Ishikawa (cell line): ENCODE data around the gene ZNF555.

Experiments used
- NFIC ChIP-seq: IDR thresholded peaks from 2 replicates; pipeline ENCODE4 v1.6.1; 2012
- REST ChIP-seq: IDR thresholded peaks from 2 replicates; pipeline ENCODE4 v1.6.1; 2012; ENCODE audit warnings: low read depth, mild to moderate bottlenecking
- ZBTB7A ChIP-seq: IDR thresholded peaks from 2 replicates; pipeline ENCODE4 v1.6.1; 2012; ENCODE audit warnings: low read depth
- TF ChIP-seq, protein P1 (sequence below): IDR thresholded peaks from 2 replicates; pipeline ENCODE4 v1.6.1; 2012

GRCh38 chr19:2810141-2811091, 30.9 kb upstream of the ZNF555 start:
- TF ChIP-seq ZBTB7A (no peak), REST (no peak), NFIC (no peak)
- TF ChIP-seq, protein P1, sequence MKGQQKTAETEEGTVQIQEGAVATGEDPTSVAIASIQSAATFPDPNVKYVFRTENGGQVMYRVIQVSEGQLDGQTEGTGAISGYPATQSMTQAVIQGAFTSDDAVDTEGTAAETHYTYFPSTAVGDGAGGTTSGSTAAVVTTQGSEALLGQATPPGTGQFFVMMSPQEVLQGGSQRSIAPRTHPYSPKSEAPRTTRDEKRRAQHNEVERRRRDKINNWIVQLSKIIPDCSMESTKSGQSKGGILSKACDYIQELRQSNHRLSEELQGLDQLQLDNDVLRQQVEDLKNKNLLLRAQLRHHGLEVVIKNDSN: no peak
